Spinal cord (tissue), 10 donors: Measurements from ENCODE around the gene CTNNA3. TPM values are rescaled to one million over a fixed set of nuclear protein-coding genes. Genes with fewer than 3 reads are reported as not detected.

ENCODE experiments used
- DNase-seq, 6 donors: peaks; one replicate each; pipeline versions ENCODE4 v3.0.0 to v3.0.0-alpha.2; 2013 to 2015; ENCODE audit warnings: low spot score in 6 of 6, low read depth in 4 of 6
- H3K27ac ChIP-seq: one replicate; pipeline ENCODE4 v1.5.1; 2013; ENCODE audit warnings: low read depth, low read length, control low read depth
- H3K27me3 ChIP-seq: one replicate; pipeline ENCODE4 v1.6.1; 2013; ENCODE audit warnings: low read length; ENCODE audit not compliant: control insufficient read depth, insufficient read depth
- H3K36me3 ChIP-seq: one replicate; pipeline ENCODE4 v1.6.1; 2013; ENCODE audit warnings: low read length; ENCODE audit not compliant: control insufficient read depth, insufficient read depth
- H3K4me1 ChIP-seq: one replicate; pipeline ENCODE4 v1.6.1; 2013; ENCODE audit warnings: low read length; ENCODE audit not compliant: control insufficient read depth, insufficient read depth
- H3K4me3 ChIP-seq: one replicate; pipeline ENCODE4 v1.5.1; 2013; ENCODE audit warnings: low read depth, low read length, control low read depth
- H3K9me3 ChIP-seq: one replicate; pipeline ENCODE4 v1.6.1; 2013; ENCODE audit warnings: low read length; ENCODE audit not compliant: control insufficient read depth, insufficient read depth
- WGBS: methylation state at CpG from one replicate; pipeline ENCODE4 v1.1.5; 2013; ENCODE audit warnings: missing lambda C conversion rate; ENCODE audit not compliant: insufficient coverage; 5-methylcytosine and 5-hydroxymethylcytosine counted together
- polyA plus RNA-seq, 2 donors: library from polyadenylated mRNA; unstranded; fragments of 120-200 nt; gene quantifications; one replicate each; pipeline ENCODE4 v1.2.1, GENCODE V29; 2013; ENCODE audit not compliant: insufficient read length in 2 of 2
- total RNA-seq, 2 donors: library from RNA; depleted of rRNA in 1 of 2; stranded (reverse); fragments of 120-200 nt in 1 of 2; fragments of >200 nt in 1 of 2; gene quantifications; one replicate each; pipeline versions ENCODE4 v1.2.3 to v1.2.4, GENCODE V29; 2013 to 2014
- donor health status: healthy.

CTNNA3 gene
- total and polyA plus RNA-seq, 4 donors = 15.3 to 63.5 (median 41.0) TPM

DNA sequence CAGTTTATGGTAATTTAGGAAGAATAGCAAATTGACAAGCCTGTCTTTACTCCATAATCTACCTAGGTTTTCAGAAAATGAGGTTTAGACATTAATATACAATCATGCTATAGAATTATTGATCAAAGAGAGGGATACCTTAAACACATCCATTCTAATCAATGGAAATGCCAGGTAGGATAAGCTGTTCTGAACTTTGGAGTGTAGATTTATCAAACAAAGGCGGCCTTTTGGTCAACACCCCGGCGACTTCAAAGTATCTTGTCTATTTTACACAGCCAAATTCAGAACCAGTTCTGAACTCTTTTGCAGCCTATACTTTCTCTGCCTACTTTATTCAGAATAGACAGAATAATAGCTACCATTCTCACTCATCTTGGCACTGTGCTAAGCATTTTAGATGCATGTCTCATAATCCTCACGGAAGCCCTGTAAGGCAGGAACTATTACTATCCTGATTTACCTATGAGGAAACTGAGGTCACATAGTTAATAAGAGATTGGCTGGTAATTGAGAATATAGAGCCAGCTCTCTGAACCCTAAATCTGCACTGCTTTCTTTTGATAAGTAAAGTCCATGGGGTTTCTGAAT, 1412.0 kb downstream of the CTNNA3 start:
- WGBS = no CpG with 5 or more reads among the region's 4 CpGs
- DNase-seq = no peak
- H3K4me3 ChIP-seq = no peak overlapping the region

DNA sequence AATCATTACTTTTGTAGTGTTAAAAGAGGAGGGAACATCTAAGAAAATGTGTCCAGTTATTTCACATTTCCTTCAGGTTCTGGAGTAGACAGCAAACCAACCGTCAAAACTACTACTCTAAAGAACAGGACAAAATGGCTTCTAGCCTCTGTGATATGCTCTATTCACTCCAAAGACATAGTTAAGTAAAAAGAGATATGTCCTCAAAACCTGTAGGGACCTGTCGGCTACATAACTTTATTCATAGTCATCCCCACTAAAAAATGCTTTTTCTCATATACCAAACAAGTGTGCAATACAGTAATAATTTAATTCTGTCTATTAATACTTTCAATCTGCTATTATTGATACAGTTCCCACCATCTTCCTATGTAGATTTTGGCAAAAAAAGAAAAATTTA, 1412.9 kb downstream of the CTNNA3 start:
- H3K4me3 ChIP-seq = no peak overlapping the region
- no peak overlapping the region for H3K27ac ChIP-seq
- no peaks in the 10 kb centered on the region for H3K4me1 ChIP-seq
- no peaks in the 10 kb centered on the region for H3K27me3 ChIP-seq
- H3K36me3 ChIP-seq = no peaks in the 10 kb centered on the region
- no CpG with 5 or more reads among the region's 2 CpGs for WGBS
- no peaks in the 10 kb centered on the region for H3K9me3 ChIP-seq
- DNase-seq = no peak

More for the DNA sequence above, 1412.0 kb downstream of the CTNNA3 start:
- Histone ChIP-seq H3K36me3 (no peaks in the 10 kb centered on the region), H3K4me1 (no peaks in the 10 kb centered on the region), H3K27me3 (no peaks in the 10 kb centered on the region), H3K27ac (no peak overlapping the region), H3K9me3 (no peaks in the 10 kb centered on the region)

DNA sequence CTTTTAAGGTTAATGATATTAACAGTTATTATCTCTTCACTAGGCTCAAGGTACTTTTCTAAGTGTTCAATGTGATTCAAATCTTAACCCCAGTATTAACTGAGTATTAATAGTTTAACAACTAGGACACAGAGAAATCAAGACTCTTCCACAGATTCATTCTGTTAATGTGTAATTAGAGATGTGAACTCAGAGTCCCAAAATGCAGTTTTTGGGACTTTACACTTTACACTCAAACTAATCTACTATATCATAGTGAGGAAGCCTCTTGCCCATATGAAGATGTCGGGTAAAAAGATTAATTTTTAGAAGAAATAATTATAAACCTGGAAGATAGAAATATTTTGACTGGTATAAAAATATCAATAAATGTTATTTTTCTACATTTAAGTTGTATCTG, 1414.7 kb downstream of the CTNNA3 start:
- Histone ChIP-seq H3K27me3 (no peaks in the 10 kb centered on the region), H3K27ac (no peak overlapping the region), H3K9me3 (no peaks in the 10 kb centered on the region), H3K36me3 (no peaks in the 10 kb centered on the region), H3K4me3 (no peak overlapping the region), H3K4me1 (no peaks in the 10 kb centered on the region)
- WGBS = no CpG with 5 or more reads among the region's 1 CpG
- no peak for DNase-seq

DNA sequence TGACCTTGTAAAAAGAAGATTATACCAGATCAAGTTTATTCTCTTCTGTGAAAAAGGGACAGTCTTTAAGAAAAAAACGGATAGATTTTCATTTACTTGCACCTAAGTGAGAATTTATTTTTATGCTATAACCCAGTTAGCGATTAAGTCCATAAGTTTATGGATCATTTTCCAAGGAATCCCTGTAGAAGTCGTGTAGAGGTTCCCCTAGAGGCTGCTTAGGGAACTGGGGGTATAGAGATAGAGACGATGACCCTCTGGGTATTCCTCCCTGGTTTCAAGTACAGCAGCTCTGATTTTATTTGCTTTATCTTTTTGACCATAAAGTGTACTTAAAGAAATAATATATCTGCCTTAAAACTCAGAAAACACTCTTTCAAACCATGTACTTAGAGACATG, 1418.5 kb downstream of the CTNNA3 start:
- no peaks in the 10 kb centered on the region for H3K36me3 ChIP-seq
- H3K27ac ChIP-seq = no peak overlapping the region
- no peaks in the 10 kb centered on the region for H3K27me3 ChIP-seq
- no peaks in the 10 kb centered on the region for H3K9me3 ChIP-seq
- WGBS = 33% methylated on average over 1 of the region's 4 CpGs
- DNase-seq = no peak
- no peak overlapping the region for H3K4me3 ChIP-seq
- H3K4me1 ChIP-seq = no peaks in the 10 kb centered on the region

DNA sequence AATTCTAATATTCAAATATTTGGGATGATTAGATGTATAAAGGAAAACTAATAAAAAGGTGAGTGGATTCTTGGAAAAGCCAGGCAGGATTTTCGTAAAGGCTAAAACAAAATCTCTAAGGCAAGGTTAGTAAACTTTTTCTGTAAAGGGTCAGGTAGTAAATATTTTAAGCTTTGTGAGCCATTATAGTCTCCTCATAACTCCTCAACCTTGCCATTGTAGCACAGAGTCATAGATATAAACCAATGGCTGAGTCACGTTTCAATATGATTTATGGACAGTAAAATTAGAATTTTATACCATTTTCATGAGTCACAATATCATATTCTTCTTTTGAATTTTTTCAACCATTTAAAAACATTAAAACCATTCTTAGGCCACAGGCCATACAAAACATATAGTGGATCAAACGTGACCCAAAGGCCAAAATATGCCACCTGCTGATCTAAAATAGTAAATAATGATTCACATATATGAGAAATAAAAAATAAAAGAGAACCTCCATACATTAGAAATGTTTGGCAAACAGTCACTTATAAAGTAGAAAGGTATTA, 1422.0 kb downstream of the CTNNA3 start:
- H3K9me3 ChIP-seq = no peaks in the 10 kb centered on the region
- no peaks in the 10 kb centered on the region for H3K4me1 ChIP-seq
- WGBS = 100% methylated on average over 1 of the region's 3 CpGs
- H3K27ac ChIP-seq = no peak overlapping the region
- H3K4me3 ChIP-seq = no peak overlapping the region
- no peak for DNase-seq
- H3K36me3 ChIP-seq = no peaks in the 10 kb centered on the region
- no peaks in the 10 kb centered on the region for H3K27me3 ChIP-seq

DNA sequence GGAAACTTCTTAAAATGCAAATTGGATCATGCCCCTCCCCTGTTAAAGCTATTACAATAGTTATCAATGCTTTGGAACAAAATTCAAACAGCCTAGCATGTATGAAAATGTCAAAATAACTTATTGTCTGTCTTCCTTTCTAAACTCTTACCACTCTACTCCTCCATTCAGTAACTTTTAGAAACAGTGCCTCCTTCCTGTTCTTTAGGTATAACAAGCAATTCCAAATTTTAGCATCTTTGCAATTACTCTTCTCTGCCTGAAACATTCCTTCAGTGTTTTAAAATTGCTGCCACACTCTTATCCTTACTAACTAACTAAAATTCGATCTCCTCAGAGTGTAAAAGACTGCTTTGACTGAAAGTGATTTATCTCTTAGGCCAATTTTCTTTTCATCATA, 1430.6 kb downstream of the CTNNA3 start:
- WGBS = no CpG with 5 or more reads among the region's 1 CpG
- no peak for DNase-seq
- Histone ChIP-seq H3K36me3 (no peaks in the 10 kb centered on the region), H3K27ac (no peak overlapping the region), H3K4me1 (no peaks in the 10 kb centered on the region), H3K27me3 (no peaks in the 10 kb centered on the region), H3K4me3 (no peak overlapping the region), H3K9me3 (no peaks in the 10 kb centered on the region)

DNA sequence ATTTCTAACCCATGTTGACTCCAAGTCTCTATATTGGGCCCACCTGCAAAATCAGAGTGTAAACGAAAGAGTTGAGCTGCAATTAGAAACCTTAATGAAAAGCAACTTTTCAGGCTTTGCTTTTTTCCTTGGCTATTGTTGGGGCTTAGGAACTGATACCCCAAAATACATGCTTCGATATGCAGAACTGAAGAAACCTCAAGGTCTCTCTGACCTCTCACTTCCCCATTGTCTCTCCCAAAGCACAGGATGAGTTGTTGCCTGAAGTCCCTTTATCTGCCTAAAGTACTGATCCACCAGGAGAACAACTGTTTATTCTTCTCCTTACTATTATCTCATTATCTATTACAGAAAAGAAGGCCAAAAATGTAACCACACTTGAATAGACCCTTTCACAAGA, 1436.2 kb downstream of the CTNNA3 start:
- no peaks in the 10 kb centered on the region for H3K9me3 ChIP-seq

DNA sequence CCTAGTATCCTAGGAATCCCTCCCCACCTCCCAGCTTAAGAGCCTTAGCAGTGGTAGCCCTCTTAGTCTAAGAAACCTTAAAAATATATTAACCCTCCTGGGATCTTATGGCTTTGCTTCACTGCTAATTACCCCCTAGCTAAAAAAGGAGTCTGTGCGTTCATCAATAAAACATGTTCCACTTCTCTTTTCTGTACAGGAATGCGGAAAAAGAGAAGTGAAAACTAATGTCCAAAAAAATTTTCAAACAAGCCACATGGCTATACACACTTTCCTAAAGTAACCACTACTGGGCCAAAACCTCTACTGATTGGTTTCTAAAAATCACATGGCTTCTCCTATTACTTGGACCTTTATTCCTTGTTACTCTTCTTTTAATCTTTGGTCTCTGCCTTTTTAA, 1437.3 kb downstream of the CTNNA3 start:
- Histone ChIP-seq H3K36me3 (no peaks in the 10 kb centered on the region), H3K4me1 (no peaks in the 10 kb centered on the region), H3K9me3 (no peaks in the 10 kb centered on the region), H3K27me3 (no peaks in the 10 kb centered on the region), H3K4me3 (no peak overlapping the region), H3K27ac (no peak overlapping the region)
- 80% methylated on average over 1 of the region's 2 CpGs for WGBS
- no peak for DNase-seq

More for the DNA sequence above, 1436.2 kb downstream of the CTNNA3 start:
- H3K27ac ChIP-seq = no peak overlapping the region
- H3K27me3 ChIP-seq = no peaks in the 10 kb centered on the region
- H3K4me3 ChIP-seq = no peak overlapping the region
- no peaks in the 10 kb centered on the region for H3K36me3 ChIP-seq
- WGBS = 20% methylated on average over 1 of the region's 2 CpGs
- no peaks in the 10 kb centered on the region for H3K4me1 ChIP-seq
- no peak for DNase-seq

DNA sequence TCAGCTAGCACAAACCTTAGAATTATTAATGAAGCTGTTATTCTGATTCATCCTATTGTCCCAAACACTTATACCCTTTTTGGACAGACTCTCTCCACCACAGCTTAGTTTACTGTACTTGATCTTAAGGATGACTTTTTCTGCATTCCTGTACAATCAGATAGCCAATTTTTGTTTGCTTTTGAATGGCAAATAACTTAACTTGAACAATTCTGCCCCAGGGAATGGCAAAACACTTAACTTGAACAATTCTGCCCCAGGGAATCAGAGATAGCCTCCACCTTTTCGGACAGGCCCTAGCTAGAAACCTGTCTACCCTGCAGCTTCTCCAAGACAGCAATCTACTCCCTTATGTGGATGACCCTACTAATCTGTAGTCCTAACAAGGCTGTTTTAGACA, 1438.2 kb downstream of the CTNNA3 start:
- H3K36me3 ChIP-seq = no peaks in the 10 kb centered on the region
- no peak overlapping the region for H3K4me3 ChIP-seq
- no CpG with 5 or more reads among the region's 1 CpG for WGBS
- H3K27me3 ChIP-seq = no peaks in the 10 kb centered on the region
- no peaks in the 10 kb centered on the region for H3K4me1 ChIP-seq
- H3K27ac ChIP-seq = no peak overlapping the region
- H3K9me3 ChIP-seq = no peaks in the 10 kb centered on the region
- no peak for DNase-seq

DNA sequence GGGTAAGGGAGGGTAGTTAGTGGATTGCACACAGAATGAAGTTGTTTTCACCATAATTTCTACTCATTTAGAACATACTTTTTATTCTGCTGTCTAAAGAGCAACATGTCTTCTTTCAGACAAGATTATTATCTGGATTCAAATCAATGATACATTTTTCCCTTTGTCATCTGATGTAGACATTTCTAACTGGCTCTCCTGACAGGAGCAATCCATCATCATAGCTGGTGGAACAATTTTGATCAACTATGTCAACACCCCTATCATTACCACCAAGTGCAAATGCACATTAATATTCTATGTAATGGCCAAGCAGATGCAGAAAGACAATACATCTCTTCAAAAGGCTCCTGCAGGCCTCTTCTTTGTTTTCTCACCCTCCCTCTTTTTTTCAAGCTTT, 1443.0 kb downstream of the CTNNA3 start:
- Histone ChIP-seq H3K27ac (no peak overlapping the region), H3K4me1 (no peaks in the 10 kb centered on the region), H3K4me3 (no peak overlapping the region), H3K36me3 (no peaks in the 10 kb centered on the region), H3K27me3 (no peaks in the 10 kb centered on the region), H3K9me3 (no peaks in the 10 kb centered on the region)
- DNase-seq = no peak
